Epithelial cell of proximal tubule (primary cell): ENCODE data around the gene KIF6. TPM values are rescaled to one million over a fixed set of nuclear protein-coding genes. Genes with fewer than 3 reads are reported as not detected.

Experiments used
- DNase-seq: peaks from one replicate; pipeline ENCODE4 v3.0.0-alpha.2; 2011; ENCODE audit warnings: low read depth
- H3K4me3 ChIP-seq: 2 replicates; pipeline ENCODE4 v1.5.1; 2011; ENCODE audit warnings: low read depth, mild to moderate bottlenecking, low read length
- CTCF ChIP-seq: conservative IDR thresholded peaks from 2 replicates; pipeline ENCODE4 v1.5.1; 2012; ENCODE audit warnings: low read depth, mild to moderate bottlenecking, low read length
- total RNA-seq: library from RNA; depleted of rRNA; stranded (reverse); fragments of >200 nt; gene quantifications from 2 replicates; pipeline ENCODE4 v1.2.3, GENCODE V29; 2015

KIF6 gene
- total RNA-seq, 1 donor from 2014 or later = 0.69 TPM

GRCh38 chr6:39666706-39667489 lies 58.3 kb downstream of the KIF6 start:
- DNase-seq = no peak
- no peak for TF ChIP-seq CTCF
- no peak overlapping the region for H3K4me3 ChIP-seq

GRCh38 chr6:39665861-39666260 lies 59.3 kb downstream of the KIF6 start:
- TF ChIP-seq CTCF = no peak
- H3K4me3 ChIP-seq = no peak overlapping the region
- DNase-seq = no peak

GRCh38 chr6:39664173-39664572 lies 61.0 kb downstream of the KIF6 start:
- H3K4me3 ChIP-seq = no peak overlapping the region
- no peak for DNase-seq
- TF ChIP-seq CTCF = no peak

GRCh38 chr6:39657355-39658135 lies 67.7 kb downstream of the KIF6 start:
- TF ChIP-seq CTCF = no peak
- no peak overlapping the region for H3K4me3 ChIP-seq
- no peak for DNase-seq

GRCh38 chr6:39654121-39654520 lies 71.1 kb downstream of the KIF6 start:
- H3K4me3 ChIP-seq = no peak overlapping the region
- no peak for TF ChIP-seq CTCF
- DNase-seq = no peak

GRCh38 chr6:39653612-39654011 lies 71.6 kb downstream of the KIF6 start:
- H3K4me3 ChIP-seq = no peak overlapping the region
- TF ChIP-seq CTCF = no peak
- no peak for DNase-seq
